DND-41 (cell line): ENCODE measurements around the gene OGFR.

ENCODE experiments used
- EZH2 ChIP-seq: IDR thresholded peaks from 3 replicates; pipeline ENCODE4 v1.6.1; 2012; ENCODE audit warnings: borderline replicate concordance, low read depth, mild to moderate bottlenecking, moderate library complexity, low read length, inconsistent platforms; ENCODE audit not compliant: severe bottlenecking
- TF ChIP-seq, protein P1 (sequence below): IDR thresholded peaks from 2 replicates; pipeline ENCODE4 v1.5.1; 2012; ENCODE audit warnings: borderline replicate concordance, low read length, moderate library complexity, mild to moderate bottlenecking; ENCODE audit not compliant: poor library complexity, severe bottlenecking; ENCODE audit errors: extremely low read depth

DNA sequence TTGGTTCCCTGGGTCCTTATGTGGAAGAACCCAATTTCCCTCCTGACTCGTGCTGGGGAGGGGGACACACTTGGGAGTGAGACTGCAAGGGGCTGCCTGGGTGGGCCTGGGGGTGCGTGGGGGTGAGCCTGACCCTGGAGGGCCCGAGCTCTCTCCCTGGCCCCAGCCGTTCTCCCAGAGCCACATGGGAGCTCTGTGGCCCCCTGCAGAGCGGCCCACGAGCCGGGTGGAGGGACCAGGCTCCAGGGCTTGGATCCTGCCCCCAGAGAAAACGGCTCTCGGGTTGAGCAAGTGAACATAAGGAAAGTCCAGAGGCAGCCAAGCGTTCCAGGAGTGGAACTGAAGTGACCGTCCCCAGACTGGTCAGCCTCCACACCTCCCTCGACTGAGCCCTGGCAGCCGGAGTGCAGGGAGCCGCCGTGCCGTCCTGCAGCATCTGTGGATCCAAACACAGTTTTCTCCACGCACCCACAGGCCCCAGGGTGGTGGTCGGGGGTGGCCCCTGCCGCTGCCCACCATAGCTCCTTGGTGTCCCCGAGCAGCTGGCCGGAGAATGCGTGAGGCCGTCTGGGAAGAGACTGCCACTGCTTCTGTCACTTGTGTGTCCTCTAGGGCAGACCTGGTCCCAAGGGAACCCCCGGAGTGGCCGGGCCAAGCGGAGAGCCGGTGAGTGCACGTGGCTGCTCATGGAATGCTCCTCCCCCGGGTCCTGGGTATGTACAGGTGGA lies 22.8 kb downstream of the OGFR start:
- TF ChIP-seq, protein P1, sequence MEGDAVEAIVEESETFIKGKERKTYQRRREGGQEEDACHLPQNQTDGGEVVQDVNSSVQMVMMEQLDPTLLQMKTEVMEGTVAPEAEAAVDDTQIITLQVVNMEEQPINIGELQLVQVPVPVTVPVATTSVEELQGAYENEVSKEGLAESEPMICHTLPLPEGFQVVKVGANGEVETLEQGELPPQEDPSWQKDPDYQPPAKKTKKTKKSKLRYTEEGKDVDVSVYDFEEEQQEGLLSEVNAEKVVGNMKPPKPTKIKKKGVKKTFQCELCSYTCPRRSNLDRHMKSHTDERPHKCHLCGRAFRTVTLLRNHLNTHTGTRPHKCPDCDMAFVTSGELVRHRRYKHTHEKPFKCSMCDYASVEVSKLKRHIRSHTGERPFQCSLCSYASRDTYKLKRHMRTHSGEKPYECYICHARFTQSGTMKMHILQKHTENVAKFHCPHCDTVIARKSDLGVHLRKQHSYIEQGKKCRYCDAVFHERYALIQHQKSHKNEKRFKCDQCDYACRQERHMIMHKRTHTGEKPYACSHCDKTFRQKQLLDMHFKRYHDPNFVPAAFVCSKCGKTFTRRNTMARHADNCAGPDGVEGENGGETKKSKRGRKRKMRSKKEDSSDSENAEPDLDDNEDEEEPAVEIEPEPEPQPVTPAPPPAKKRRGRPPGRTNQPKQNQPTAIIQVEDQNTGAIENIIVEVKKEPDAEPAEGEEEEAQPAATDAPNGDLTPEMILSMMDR, result no peak
- TF ChIP-seq EZH2, result no peak
